Cardiac septum (tissue), 1 donor: ENCODE data around the gene LCN2. TPM values are rescaled to one million over a fixed set of nuclear protein-coding genes. Genes with fewer than 3 reads are reported as not detected.
A peak's percentile ranks its signal among the peaks of the same experiment; 100 is the strongest.

Source experiments
- DNase-seq: peaks from one replicate; pipeline ENCODE4 v3.0.0-alpha.2; 2020; ENCODE audit warnings: low spot score
- intact Hi-C: fragments of 100-400 bp; cut with DNase I; formaldehyde crosslinking; loops from one replicate; pipeline ENCODE4 v1.14.0; 2022
- total RNA-seq: library from RNA; stranded (reverse); fragmentation: NEBNext Ultra II Directional; extraction: Animal tissue kit (Norgen Biotek cat#: 25700); gene quantifications from one replicate; pipeline ENCODE4 v1.2.1, GENCODE V29; 2021
- donor health status: DM: no; HTN: no; CAD: no.

LCN2 gene
- total RNA-seq, 1 donor from 2014 or later, result 2.0 TPM

- intact Hi-C loops, result no loop called here
- DNase-seq, result no peak
Measured at GRCh38 chr9:128182893-128183588, 33.8 kb downstream of the LCN2 start.

DNA sequence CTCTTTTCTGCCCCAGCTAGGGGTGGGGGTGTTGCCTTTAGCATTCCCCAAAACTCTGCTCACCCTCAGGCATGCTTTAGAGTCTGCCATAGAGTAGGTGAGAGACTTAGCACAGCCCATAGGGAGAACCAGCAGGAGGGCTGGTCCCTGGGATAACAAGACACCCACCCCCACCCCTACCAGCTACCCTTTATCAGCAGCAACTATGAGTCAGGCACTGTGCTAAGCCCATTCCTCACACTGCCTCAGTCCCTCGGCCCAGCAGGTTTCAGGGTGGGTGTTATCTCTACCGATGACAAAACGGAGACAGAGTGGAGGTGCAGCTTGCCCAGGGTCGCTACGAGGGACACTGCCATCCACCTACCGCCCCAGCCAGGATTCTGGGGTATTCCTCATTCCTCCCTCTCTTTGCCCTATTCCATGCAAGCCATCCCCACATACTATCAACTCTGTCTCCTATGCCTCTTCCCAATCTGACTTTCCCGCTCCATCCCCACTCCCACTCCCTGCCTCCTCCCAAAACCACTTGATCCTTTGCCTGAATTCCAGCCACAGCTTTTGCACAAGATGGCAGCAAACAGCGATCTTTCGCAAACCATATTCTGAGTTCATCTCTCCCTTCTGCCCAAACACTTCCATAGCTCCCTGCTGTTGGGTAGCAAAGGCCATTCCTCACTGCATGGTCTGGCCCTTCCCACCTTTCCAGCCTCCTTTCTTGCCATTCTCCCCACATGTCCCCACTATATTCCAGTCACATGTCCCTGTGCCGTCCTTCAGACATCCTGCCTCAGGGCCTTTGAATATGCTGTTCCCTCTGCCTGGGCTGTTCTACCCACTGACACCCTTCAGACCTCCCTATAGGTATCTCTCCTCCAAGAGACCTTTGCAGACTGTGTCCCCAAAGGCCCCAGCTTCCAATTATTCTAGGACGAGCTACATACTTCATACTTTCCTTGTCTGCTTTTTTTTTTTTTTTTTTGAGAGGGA is 37.0 kb downstream of the LCN2 start:
- intact Hi-C loops, result no loop called here
- no peak for DNase-seq

- intact Hi-C loops, result no loop called here
- no peak for DNase-seq
Measured at GRCh38 chr9:128187361-128187760, 38.1 kb downstream of the LCN2 start.

DNA sequence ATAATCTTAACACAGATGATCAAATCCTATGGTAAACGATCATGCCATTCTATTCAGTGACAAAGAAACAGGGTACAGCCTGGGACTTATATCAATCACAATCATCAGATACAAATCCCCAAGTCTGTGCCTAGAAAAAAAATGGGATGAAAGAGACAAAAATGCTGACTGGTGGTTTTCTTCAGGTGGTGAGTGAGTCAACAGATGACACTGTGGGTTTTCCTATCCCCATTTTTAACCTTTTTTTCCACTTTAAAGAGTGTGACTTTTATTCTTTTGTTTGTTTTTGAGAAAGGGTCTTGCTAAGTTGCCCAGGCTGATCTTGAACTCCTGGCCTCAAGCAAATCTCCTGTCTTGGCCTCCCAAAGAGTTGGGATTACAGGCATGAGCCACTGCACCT is 39.0 kb downstream of the LCN2 start:
- no peak for DNase-seq
- intact Hi-C loops, result no loop called here

DNA sequence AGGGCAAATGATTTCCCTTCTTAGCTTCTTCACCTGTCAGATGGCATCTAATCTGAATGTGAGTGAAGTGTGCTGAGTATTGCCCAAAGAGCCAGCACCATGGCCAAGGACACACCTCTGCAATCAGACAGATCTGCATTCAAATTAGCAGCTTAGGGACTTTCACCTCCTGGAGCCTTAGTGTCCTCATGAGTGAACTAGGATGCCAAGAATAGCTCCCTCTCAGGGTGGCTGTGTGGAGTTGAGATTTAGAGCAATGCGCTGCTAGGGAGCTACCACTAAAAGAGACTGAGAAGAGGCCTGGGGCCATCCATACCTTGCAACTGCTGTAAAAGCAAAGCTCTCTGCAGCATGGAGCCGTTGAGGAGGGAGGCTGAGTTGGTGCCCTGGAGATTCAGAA is 40.8 kb downstream of the LCN2 start:
- no peak for DNase-seq
- intact Hi-C loops, result loop anchor here (5.0 to 10.0 kb wide), 2 partner anchors 85 to 152 kb away; partner anchors contain the start of genes GOLGA2, SLC27A4 and SWI5

GRCh38 chr9:128190516-128191405 is 41.5 kb downstream of the LCN2 start:
- DNase-seq, result no peak
- intact Hi-C loops, result loop anchor here (5.0 to 10.0 kb wide), 2 partner anchors 84 to 152 kb away; partner anchors contain the start of genes GOLGA2, SLC27A4 and SWI5

GRCh38 chr9:128191406-128192046 is 42.3 kb downstream of the LCN2 start, which contains the start of gene CIZ1:
CIZ1 (minus strand) TSS chr9:128191572; CDS start chr9:128190857, 715 bp downstream.
- intact Hi-C loops, result loop anchor here (5.0 to 10.0 kb wide), 2 partner anchors 83 to 151 kb away; partner anchors contain the start of genes GOLGA2, SLC27A4 and SWI5
- DNase-seq, result peak; percentile 91

GRCh38 chr9:128192601-128193371 is 43.5 kb downstream of the LCN2 start:
- intact Hi-C loops, result loop anchor here (5.0 to 10.0 kb wide), 2 partner anchors 82 to 150 kb away; partner anchors contain the start of genes GOLGA2, SLC27A4 and SWI5
- peak; percentile 91 for DNase-seq

- DNase-seq, result no peak
- intact Hi-C loops, result loop anchor here (5.0 to 10.0 kb wide), 2 partner anchors 81 to 149 kb away; partner anchors contain the start of genes GOLGA2, SLC27A4 and SWI5
Measured at GRCh38 chr9:128193469-128194096, 44.3 kb downstream of the LCN2 start.

- intact Hi-C loops, result loop anchor here (5.0 kb wide), 1 partner anchor 46 kb away; no protein-coding TSS in a partner anchor
- no peak for DNase-seq
Measured at GRCh38 chr9:128201441-128202369, 52.5 kb downstream of the LCN2 start.

DNA sequence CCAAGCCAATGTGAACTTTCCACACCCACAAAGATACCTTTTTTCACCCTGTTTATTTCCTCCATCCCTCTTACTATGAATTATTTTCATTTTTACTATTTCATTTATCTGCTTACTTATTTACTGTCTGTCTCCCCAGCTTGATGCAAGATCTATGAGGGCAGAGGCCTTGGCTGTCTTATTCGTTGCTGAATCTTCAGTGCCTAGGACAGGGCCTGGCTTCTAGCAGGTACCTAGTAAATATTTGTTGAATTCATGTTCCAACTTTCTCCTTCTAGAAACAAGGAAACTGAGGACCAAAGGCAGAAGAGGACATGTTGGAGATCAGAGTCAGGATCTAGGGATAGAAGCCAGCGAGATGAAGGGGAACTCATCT is 53.4 kb downstream of the LCN2 start:
- intact Hi-C loops, result loop anchor here (5.0 kb wide), 1 partner anchor 45 kb away; no protein-coding TSS in a partner anchor
- no peak for DNase-seq

Other genes with a start within 250 kb of the LCN2 start
- 49.4 TPM for gene ST6GALNAC6, start 249.8 kb upstream of the LCN2 start, total RNA-seq
- 48.1 TPM for gene ST6GALNAC4, start 232.4 kb upstream of the LCN2 start, total RNA-seq
- gene PIP5KL1, start 218.7 kb upstream of the LCN2 start, total RNA-seq, result 0.57 TPM
- gene DPM2, start 211.6 kb upstream of the LCN2 start, total RNA-seq, result 14.9 TPM
- gene EEIG1, start 168.5 kb upstream of the LCN2 start, total RNA-seq, result 24.1 TPM
- 6.2 TPM for gene NAIF1, start 82.1 kb upstream of the LCN2 start, total RNA-seq
- gene SLC25A25, start 81.2 kb upstream of the LCN2 start, total RNA-seq, result 5.6 TPM
- gene PTGES2, start 21.7 kb upstream of the LCN2 start, total RNA-seq, result 136 TPM
- gene BBLN, start 10.8 kb downstream of the LCN2 start, total RNA-seq, result 65.7 TPM
- 86.1 TPM for gene CIZ1, start 42.1 kb downstream of the LCN2 start, total RNA-seq
- 7.3 TPM for gene DNM1, start 53.9 kb downstream of the LCN2 start, total RNA-seq
- gene GOLGA2, start 126.6 kb downstream of the LCN2 start, total RNA-seq, result 120 TPM
- gene SWI5, start 126.8 kb downstream of the LCN2 start, total RNA-seq, result 17.7 TPM
- gene TRUB2, start 173.0 kb downstream of the LCN2 start, total RNA-seq, result 30.7 TPM
- 25.9 TPM for gene COQ4, start 173.4 kb downstream of the LCN2 start, total RNA-seq
- 17.4 TPM for gene SLC27A4, start 191.1 kb downstream of the LCN2 start, total RNA-seq
- gene URM1, start 221.9 kb downstream of the LCN2 start, total RNA-seq, result 49.5 TPM